OCI-LY3 (cell line): ENCODE measurements around the gene INO80B.

Experiments used
- CTCF ChIP-seq: fragments of 200-600, 300-600 bp; sonication (generic); IDR thresholded peaks from 2 replicates; pipeline ENCODE4 v1.5.1; 2014; ENCODE audit warnings: antibody characterized with exemption, low read length, low read depth
- EZH2phosphoT487 ChIP-seq: fragments of 200-600 bp; shearing (Covaris generic); IDR thresholded peaks from 2 replicates; pipeline ENCODE4 v1.6.1; 2018; ENCODE audit warnings: antibody characterized with exemption, mixed run types, low read depth

GRCh38 chr2:74407682-74408081 is 47.2 kb upstream of the INO80B start:
- TF ChIP-seq CTCF (no peak), EZH2phosphoT487 (no peak)
